Ishikawa (cell line): ENCODE results near the gene SERPINB10.

Source experiments
- CEBPB ChIP-seq: IDR thresholded peaks from 2 replicates; pipeline ENCODE4 v1.6.1; 2012
- CREB1 ChIP-seq: IDR thresholded peaks from 2 replicates; pipeline ENCODE4 v1.6.1; 2012; ENCODE audit warnings: low read depth
- EGR1 ChIP-seq: IDR thresholded peaks from 2 replicates; pipeline ENCODE4 v1.6.1; 2012
- EP300 ChIP-seq: IDR thresholded peaks from 2 replicates; pipeline ENCODE4 v1.6.1; 2012; ENCODE audit warnings: borderline replicate concordance
- FOXM1 ChIP-seq: IDR thresholded peaks from 2 replicates; pipeline ENCODE4 v1.6.1; 2012; ENCODE audit warnings: low read depth, borderline replicate concordance
- MAX ChIP-seq: IDR thresholded peaks from 2 replicates; pipeline ENCODE4 v1.6.1; 2012
- NFIC ChIP-seq: IDR thresholded peaks from 2 replicates; pipeline ENCODE4 v1.6.1; 2012
- RAD21 ChIP-seq: IDR thresholded peaks from 2 replicates; pipeline ENCODE4 v1.6.1; 2012; ENCODE audit warnings: low read depth
- REST ChIP-seq: IDR thresholded peaks from 2 replicates; pipeline ENCODE4 v1.6.1; 2012; ENCODE audit warnings: low read depth, mild to moderate bottlenecking
- TAF1 ChIP-seq: IDR thresholded peaks from 2 replicates; pipeline ENCODE4 v1.6.1; 2012; ENCODE audit warnings: low read depth, mild to moderate bottlenecking
- TCF12 ChIP-seq: IDR thresholded peaks from 2 replicates; pipeline ENCODE4 v1.6.1; 2012; ENCODE audit warnings: low read depth
- TEAD4 ChIP-seq: IDR thresholded peaks from 2 replicates; pipeline ENCODE4 v1.6.1; 2012
- USF1 ChIP-seq: IDR thresholded peaks from 2 replicates; pipeline ENCODE4 v1.6.1; 2012
- YY1 ChIP-seq: IDR thresholded peaks from 2 replicates; pipeline ENCODE4 v1.6.1; 2012; ENCODE audit warnings: low read depth
- ZBTB7A ChIP-seq: IDR thresholded peaks from 2 replicates; pipeline ENCODE4 v1.6.1; 2012; ENCODE audit warnings: low read depth

Gene SERPINB10

GRCh38 chr18:63963615-63964256 lies 56.0 kb downstream of the SERPINB10 start:
- TF ChIP-seq RAD21 (peak; percentile 61), ZBTB7A (no peak)

GRCh38 chr18:63964908-63965307 lies 57.1 kb downstream of the SERPINB10 start:
- TF ChIP-seq TEAD4 (no peak), CEBPB (no peak), REST (no peak), TAF1 (no peak), RAD21 (no peak), FOXM1 (no peak), EP300 (no peak), CREB1 (no peak), TCF12 (no peak), ZBTB7A (no peak), MAX (no peak), NFIC (no peak), USF1 (no peak), EGR1 (no peak), YY1 (no peak)

- TF ChIP-seq USF1 (no peak), TEAD4 (no peak), TCF12 (no peak), REST (no peak), NFIC (no peak), EGR1 (no peak)
Measured at GRCh38 chr18:63965716-63966330, 58.1 kb downstream of the SERPINB10 start.

GRCh38 chr18:63969942-63970808 lies 62.4 kb downstream of the SERPINB10 start, which contains the start of gene SERPINB8:
Gene SERPINB8 (plus strand): TSS chr18:63970081. CDS start chr18:63978309, 8,228 bp downstream.
- TF ChIP-seq TCF12, result no peak
- no peak for TF ChIP-seq EP300
- no peak for TF ChIP-seq MAX
- TF ChIP-seq ZBTB7A, result 0 out of 2 replicates have a peak, but pooled peaks have one; percentile 48
- TF ChIP-seq EGR1, result peak; percentile 55; the same call in 1 of the 2 replicates
- TF ChIP-seq USF1, result no peak
- TF ChIP-seq TEAD4, result peak; percentile 51; the same call in 1 of the 2 replicates
- no peak for TF ChIP-seq REST
- peak; percentile 86 for TF ChIP-seq CEBPB
- peak; percentile 61 for TF ChIP-seq CREB1
- TF ChIP-seq YY1, result no peak
- TF ChIP-seq TAF1, result no peak
- TF ChIP-seq NFIC, result no peak
- TF ChIP-seq FOXM1, result no peak
- no peak for TF ChIP-seq RAD21
